GM21723 (cell line): ENCODE data around the gene HYDIN.

ENCODE experiments used
- ATAC-seq: cut with Tn5 transposase; IDR thresholded peaks from one replicate; pipeline ENCODE4 v1.9.1; 2021; ENCODE audit warnings: mild to moderate bottlenecking, moderate library complexity; ENCODE audit not compliant: unreplicated experiment

HYDIN gene

GRCh38 chr16:70769131-70769530, 461.4 kb downstream of the HYDIN start:
- ATAC-seq: no peak

GRCh38 chr16:70768203-70768580, 462.3 kb downstream of the HYDIN start:
- ATAC-seq: no peak

GRCh38 chr16:70767377-70768202, 462.9 kb downstream of the HYDIN start:
- ATAC-seq: no peak

- ATAC-seq: no peak
Measured at GRCh38 chr16:70766658-70767057, 463.9 kb downstream of the HYDIN start.

GRCh38 chr16:70766176-70766575, 464.3 kb downstream of the HYDIN start:
- no peak for ATAC-seq

- ATAC-seq: no peak
Measured at GRCh38 chr16:70765491-70765890, 465.0 kb downstream of the HYDIN start.

- no peak for ATAC-seq
Measured at GRCh38 chr16:70764632-70765031, 465.9 kb downstream of the HYDIN start.

GRCh38 chr16:70760221-70760620, 470.3 kb downstream of the HYDIN start:
- ATAC-seq: no peak

- no peak for ATAC-seq
Measured at GRCh38 chr16:70759666-70760065, 470.9 kb downstream of the HYDIN start.

- no peak for ATAC-seq
Measured at GRCh38 chr16:70758786-70759185, 471.7 kb downstream of the HYDIN start.
